ENCODE measurements around the gene MLYCD.

- TF ChIP-seq CTCF (IDR thresholded peaks at IDR 0.05; ENCODE audit: low read depth, low read length) (no peak), EZH2phosphoT487 (IDR thresholded peaks at IDR 0.05; ENCODE audit: low read depth) (no peak)
Observed at GRCh38 chr16:83925957-83926725, 27.2 kb downstream of the MLYCD start.
